NCI-H82 (cell line): Measurements from ENCODE around the gene BCAT1.
"Not testable (repeated sequence)": the region's sequence is repeated elsewhere in the genome, so short reads cannot be mapped to it uniquely, and the experiment has no call there.

ENCODE experiments used
- DNase-seq: peaks from one replicate; lab custom pipeline; 2025; lab: John Stamatoyannopoulos, UW

Gene BCAT1

GRCh38 chr12:24928533-24929306, 20.2 kb downstream of the BCAT1 start:
- not testable (repeated sequence) for DNase-seq

GRCh38 chr12:24928131-24928530, 20.8 kb downstream of the BCAT1 start:
- peak; percentile 68 for DNase-seq

- not testable (repeated sequence) for DNase-seq
These were observed 22.8 kb downstream of the BCAT1 start for GRCh38 chr12:24926080-24926479.

GRCh38 chr12:24922090-24922489, 26.8 kb downstream of the BCAT1 start:
- no peak for DNase-seq

GRCh38 chr12:24921251-24922038, 27.5 kb downstream of the BCAT1 start:
- no peak for DNase-seq

- peak; percentile 17 for DNase-seq
These were observed 28.8 kb downstream of the BCAT1 start for GRCh38 chr12:24920141-24920540.

GRCh38 chr12:24919346-24920001, 29.4 kb downstream of the BCAT1 start:
- peak; percentile 92 for DNase-seq

- DNase-seq, result peak; percentile 15
These were observed 30.3 kb downstream of the BCAT1 start for GRCh38 chr12:24918596-24918995.

GRCh38 chr12:24915501-24915900, 33.4 kb downstream of the BCAT1 start:
- peak; percentile 78 for DNase-seq

GRCh38 chr12:24913953-24914352, 34.9 kb downstream of the BCAT1 start:
- DNase-seq, result no peak

GRCh38 chr12:24913130-24913529, 35.8 kb downstream of the BCAT1 start:
- peak; percentile 66 for DNase-seq

- peak; percentile 88 for DNase-seq
These were observed 37.6 kb downstream of the BCAT1 start for GRCh38 chr12:24911271-24911791.

GRCh38 chr12:24910192-24910591, 38.7 kb downstream of the BCAT1 start:
- not testable (repeated sequence) for DNase-seq

- no peak for DNase-seq
These were observed 39.2 kb downstream of the BCAT1 start for GRCh38 chr12:24909667-24910066.

GRCh38 chr12:24907464-24907863, 41.4 kb downstream of the BCAT1 start:
- DNase-seq, result no peak

GRCh38 chr12:24906141-24906540, 42.8 kb downstream of the BCAT1 start:
- DNase-seq, result no peak

- DNase-seq, result no peak
These were observed 43.5 kb downstream of the BCAT1 start for GRCh38 chr12:24905431-24905830.

GRCh38 chr12:24904871-24905270, 44.0 kb downstream of the BCAT1 start:
- DNase-seq, result no peak

- DNase-seq, result no peak
These were observed 45.4 kb downstream of the BCAT1 start for GRCh38 chr12:24903329-24904088.

- no peak for DNase-seq
These were observed 46.2 kb downstream of the BCAT1 start for GRCh38 chr12:24902511-24903328.
